WI38 (cell line): ENCODE results near the gene TMEM109.

ENCODE experiments used
- H3K4me3 ChIP-seq: 2 replicates; pipeline ENCODE4 v1.5.1; 2011; ENCODE audit warnings: low read depth, mild to moderate bottlenecking, control low read depth, low read length
- CTCF ChIP-seq: IDR thresholded peaks from 2 replicates; pipeline ENCODE4 v1.5.1; 2012; ENCODE audit warnings: low read depth, mild to moderate bottlenecking, control low read depth, low read length

TMEM109 gene

GRCh38 chr11:60870276-60870675 lies 43.7 kb upstream of the TMEM109 start:
- no peak for TF ChIP-seq CTCF
- H3K4me3 ChIP-seq, result no peak overlapping the region

DNA sequence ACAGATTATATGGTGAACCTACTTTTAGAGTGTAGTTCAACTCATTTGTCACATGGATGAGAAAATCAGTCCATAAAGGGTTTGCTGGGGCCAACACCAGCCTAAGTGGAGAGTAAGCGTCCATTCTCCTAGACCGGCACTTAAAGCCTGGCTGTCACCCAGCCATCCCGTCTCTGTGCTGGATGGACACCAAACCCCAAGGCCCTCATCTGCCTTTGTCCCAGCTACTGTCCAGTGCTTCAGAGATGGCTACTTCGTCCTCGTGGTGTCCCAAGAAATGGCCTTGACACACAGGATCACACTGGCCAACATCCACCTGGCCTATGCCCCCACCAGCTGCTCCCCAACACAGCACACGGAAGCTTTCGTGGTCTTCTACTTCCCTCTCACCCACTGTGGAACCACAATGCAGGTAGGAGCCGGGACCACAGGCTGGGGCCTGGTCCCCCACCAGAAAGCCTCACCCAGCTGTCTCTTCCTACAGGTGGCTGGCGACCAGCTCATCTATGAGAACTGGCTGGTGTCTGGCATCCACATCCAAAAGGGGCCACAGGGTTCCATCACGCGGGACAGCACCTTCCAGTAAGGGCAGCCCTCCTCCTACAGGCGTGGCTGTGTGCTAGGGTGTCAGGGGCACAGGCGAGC lies 43.1 kb upstream of the TMEM109 start:
- H3K4me3 ChIP-seq, result no peak overlapping the region
- TF ChIP-seq CTCF, result no peak

DNA sequence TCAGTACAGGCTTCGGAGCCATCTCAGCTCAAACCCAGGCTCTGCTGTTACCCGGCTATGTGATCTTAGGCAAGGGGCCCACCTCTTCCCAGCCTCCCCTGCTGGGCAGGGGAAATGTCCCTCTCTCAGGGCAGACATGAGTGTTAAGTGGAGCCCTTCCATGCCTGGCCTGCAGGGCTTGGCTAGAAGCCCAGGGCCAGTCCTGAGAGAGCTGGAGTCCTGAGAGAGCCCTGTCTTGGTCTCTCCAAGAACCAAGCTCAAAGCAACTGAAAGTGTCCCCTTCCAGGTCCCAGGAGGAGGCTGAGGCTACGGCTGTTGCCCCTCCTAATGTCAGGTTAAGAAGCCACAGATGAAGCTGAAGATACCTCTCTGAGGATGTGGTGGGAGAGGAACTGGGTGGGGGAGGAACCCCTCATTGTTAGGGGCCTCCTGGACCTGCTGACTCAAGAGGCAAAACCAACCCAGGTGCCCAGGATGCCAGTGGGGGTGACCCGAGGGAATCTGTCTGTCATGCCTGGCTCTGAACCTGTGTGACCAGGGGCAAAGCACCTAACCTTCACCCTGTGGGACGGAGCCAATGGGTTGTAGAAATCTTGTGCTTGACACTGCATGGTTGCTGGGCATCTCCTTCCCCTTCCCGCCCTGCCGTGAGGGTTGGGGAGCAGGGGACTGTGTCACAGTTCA lies 42.4 kb upstream of the TMEM109 start:
- H3K4me3 ChIP-seq, result no peak overlapping the region
- no peak for TF ChIP-seq CTCF

DNA sequence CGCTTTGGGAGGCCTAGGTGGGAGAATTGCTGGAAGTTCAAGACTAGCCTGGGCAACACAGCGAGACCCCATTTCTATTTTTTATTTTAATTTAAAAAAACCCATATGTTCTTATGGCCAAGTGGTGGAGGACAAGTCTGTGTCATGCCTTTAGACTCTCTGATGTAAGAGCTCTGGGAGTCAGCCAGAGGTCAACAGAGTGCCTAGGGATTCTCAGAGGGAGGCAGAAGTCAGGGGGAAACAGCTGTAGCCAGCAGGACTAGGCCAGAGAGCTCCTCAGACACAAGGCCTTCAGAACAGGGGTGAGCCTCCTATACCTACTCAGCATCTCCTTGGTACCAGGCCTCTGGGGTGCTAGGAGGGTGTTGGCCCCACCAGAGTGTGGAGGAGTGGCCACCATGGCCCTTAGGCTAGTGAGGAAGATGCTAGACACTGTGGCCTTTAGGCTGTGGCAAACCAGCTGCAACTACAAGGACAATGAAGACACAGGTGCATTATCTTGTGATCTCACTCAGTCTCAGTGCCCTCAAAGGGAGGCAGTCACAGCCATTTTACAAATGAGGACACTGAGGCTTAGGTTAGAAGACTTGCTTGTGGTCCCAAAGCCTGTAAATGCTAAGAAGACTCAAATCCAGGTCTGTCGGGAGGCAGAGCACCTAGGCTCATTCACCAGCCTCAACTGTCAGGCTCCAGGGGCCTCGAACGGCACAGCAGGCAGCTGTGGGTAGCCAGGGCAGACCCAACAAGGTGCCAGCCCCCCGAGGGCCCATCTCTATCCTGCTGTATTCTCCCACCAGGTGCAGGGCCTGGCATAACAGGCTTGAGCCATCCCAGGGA lies 41.6 kb upstream of the TMEM109 start:
- no peak overlapping the region for H3K4me3 ChIP-seq
- no peak for TF ChIP-seq CTCF

- no peak for TF ChIP-seq CTCF
These were observed 40.9 kb upstream of the TMEM109 start for GRCh38 chr11:60872961-60873524.

GRCh38 chr11:60873533-60873932 lies 40.4 kb upstream of the TMEM109 start:
- TF ChIP-seq CTCF, result no peak
- peak overlapping the region; percentile 10; the same call in 1 of the 2 replicates for H3K4me3 ChIP-seq

More at GRCh38 chr11:60872961-60873524, 40.9 kb upstream of the TMEM109 start:
- peak overlapping the region; percentile 10; the same call in 1 of the 2 replicates for H3K4me3 ChIP-seq
